Measurements from ENCODE around the gene FRAS1.

GRCh38 chr4:78019414-78019813 lies 37.7 kb upstream of the FRAS1 start:
- TF ChIP-seq CHD4 (IDR thresholded peaks at IDR 0.05; ENCODE audit: borderline replicate concordance) (no peak), POLR2A (IDR thresholded peaks at IDR 0.05; ENCODE audit: low read length) (no peak), CTCF (IDR thresholded peaks at IDR 0.05) (no peak), RARB (CRISPR knock-in tag; IDR thresholded peaks at IDR 0.05) (no peak), PHF8 (IDR thresholded peaks at IDR 0.05; ENCODE audit: borderline replicate concordance, low read depth) (no peak), HMGXB4 (CRISPR knock-in tag; IDR thresholded peaks at IDR 0.05; ENCODE audit: borderline replicate concordance) (no peak), KDM1A (IDR thresholded peaks at IDR 0.05; ENCODE audit: low read depth) (no peak), MAX (IDR thresholded peaks at IDR 0.05) (no peak), ESRRA (IDR thresholded peaks at IDR 0.05; ENCODE audit: borderline replicate concordance, low read length) (no peak)
